ENCODE measurements around the gene ZNF598.

- TF ChIP-seq, protein P1, sequence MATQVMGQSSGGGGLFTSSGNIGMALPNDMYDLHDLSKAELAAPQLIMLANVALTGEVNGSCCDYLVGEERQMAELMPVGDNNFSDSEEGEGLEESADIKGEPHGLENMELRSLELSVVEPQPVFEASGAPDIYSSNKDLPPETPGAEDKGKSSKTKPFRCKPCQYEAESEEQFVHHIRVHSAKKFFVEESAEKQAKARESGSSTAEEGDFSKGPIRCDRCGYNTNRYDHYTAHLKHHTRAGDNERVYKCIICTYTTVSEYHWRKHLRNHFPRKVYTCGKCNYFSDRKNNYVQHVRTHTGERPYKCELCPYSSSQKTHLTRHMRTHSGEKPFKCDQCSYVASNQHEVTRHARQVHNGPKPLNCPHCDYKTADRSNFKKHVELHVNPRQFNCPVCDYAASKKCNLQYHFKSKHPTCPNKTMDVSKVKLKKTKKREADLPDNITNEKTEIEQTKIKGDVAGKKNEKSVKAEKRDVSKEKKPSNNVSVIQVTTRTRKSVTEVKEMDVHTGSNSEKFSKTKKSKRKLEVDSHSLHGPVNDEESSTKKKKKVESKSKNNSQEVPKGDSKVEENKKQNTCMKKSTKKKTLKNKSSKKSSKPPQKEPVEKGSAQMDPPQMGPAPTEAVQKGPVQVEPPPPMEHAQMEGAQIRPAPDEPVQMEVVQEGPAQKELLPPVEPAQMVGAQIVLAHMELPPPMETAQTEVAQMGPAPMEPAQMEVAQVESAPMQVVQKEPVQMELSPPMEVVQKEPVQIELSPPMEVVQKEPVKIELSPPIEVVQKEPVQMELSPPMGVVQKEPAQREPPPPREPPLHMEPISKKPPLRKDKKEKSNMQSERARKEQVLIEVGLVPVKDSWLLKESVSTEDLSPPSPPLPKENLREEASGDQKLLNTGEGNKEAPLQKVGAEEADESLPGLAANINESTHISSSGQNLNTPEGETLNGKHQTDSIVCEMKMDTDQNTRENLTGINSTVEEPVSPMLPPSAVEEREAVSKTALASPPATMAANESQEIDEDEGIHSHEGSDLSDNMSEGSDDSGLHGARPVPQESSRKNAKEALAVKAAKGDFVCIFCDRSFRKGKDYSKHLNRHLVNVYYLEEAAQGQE (IDR thresholded peaks at IDR 0.05; ENCODE audit: unreplicated experiment): no peak
- no peak for TF ChIP-seq EZH2 (IDR thresholded peaks at IDR 0.05; ENCODE audit: low read depth, unreplicated experiment)
- no peak for TF ChIP-seq CREB1 (CRISPR knock-in tag; IDR thresholded peaks at IDR 0.05; ENCODE audit: low read depth)
- no peak for TF ChIP-seq CTCF (conservative IDR thresholded peaks at IDR 0.05; ENCODE audit: low read depth in 2 of 2)
- no peak for TF ChIP-seq POLR2AphosphoS5 (IDR thresholded peaks at IDR 0.05; ENCODE audit: low read depth)
- TF ChIP-seq EZH2phosphoT487 (IDR thresholded peaks at IDR 0.05; ENCODE audit: unreplicated experiment): no peak
- no peak for TF ChIP-seq JUNB (IDR thresholded peaks at IDR 0.05; ENCODE audit: unreplicated experiment)
- no peak for TF ChIP-seq NANOG (IDR thresholded peaks at IDR 0.05; ENCODE audit: borderline replicate concordance)
- TF ChIP-seq ZNF331 (CRISPR knock-in tag; IDR thresholded peaks at IDR 0.05; ENCODE audit: low read depth): no peak
- TF ChIP-seq, protein P2, sequence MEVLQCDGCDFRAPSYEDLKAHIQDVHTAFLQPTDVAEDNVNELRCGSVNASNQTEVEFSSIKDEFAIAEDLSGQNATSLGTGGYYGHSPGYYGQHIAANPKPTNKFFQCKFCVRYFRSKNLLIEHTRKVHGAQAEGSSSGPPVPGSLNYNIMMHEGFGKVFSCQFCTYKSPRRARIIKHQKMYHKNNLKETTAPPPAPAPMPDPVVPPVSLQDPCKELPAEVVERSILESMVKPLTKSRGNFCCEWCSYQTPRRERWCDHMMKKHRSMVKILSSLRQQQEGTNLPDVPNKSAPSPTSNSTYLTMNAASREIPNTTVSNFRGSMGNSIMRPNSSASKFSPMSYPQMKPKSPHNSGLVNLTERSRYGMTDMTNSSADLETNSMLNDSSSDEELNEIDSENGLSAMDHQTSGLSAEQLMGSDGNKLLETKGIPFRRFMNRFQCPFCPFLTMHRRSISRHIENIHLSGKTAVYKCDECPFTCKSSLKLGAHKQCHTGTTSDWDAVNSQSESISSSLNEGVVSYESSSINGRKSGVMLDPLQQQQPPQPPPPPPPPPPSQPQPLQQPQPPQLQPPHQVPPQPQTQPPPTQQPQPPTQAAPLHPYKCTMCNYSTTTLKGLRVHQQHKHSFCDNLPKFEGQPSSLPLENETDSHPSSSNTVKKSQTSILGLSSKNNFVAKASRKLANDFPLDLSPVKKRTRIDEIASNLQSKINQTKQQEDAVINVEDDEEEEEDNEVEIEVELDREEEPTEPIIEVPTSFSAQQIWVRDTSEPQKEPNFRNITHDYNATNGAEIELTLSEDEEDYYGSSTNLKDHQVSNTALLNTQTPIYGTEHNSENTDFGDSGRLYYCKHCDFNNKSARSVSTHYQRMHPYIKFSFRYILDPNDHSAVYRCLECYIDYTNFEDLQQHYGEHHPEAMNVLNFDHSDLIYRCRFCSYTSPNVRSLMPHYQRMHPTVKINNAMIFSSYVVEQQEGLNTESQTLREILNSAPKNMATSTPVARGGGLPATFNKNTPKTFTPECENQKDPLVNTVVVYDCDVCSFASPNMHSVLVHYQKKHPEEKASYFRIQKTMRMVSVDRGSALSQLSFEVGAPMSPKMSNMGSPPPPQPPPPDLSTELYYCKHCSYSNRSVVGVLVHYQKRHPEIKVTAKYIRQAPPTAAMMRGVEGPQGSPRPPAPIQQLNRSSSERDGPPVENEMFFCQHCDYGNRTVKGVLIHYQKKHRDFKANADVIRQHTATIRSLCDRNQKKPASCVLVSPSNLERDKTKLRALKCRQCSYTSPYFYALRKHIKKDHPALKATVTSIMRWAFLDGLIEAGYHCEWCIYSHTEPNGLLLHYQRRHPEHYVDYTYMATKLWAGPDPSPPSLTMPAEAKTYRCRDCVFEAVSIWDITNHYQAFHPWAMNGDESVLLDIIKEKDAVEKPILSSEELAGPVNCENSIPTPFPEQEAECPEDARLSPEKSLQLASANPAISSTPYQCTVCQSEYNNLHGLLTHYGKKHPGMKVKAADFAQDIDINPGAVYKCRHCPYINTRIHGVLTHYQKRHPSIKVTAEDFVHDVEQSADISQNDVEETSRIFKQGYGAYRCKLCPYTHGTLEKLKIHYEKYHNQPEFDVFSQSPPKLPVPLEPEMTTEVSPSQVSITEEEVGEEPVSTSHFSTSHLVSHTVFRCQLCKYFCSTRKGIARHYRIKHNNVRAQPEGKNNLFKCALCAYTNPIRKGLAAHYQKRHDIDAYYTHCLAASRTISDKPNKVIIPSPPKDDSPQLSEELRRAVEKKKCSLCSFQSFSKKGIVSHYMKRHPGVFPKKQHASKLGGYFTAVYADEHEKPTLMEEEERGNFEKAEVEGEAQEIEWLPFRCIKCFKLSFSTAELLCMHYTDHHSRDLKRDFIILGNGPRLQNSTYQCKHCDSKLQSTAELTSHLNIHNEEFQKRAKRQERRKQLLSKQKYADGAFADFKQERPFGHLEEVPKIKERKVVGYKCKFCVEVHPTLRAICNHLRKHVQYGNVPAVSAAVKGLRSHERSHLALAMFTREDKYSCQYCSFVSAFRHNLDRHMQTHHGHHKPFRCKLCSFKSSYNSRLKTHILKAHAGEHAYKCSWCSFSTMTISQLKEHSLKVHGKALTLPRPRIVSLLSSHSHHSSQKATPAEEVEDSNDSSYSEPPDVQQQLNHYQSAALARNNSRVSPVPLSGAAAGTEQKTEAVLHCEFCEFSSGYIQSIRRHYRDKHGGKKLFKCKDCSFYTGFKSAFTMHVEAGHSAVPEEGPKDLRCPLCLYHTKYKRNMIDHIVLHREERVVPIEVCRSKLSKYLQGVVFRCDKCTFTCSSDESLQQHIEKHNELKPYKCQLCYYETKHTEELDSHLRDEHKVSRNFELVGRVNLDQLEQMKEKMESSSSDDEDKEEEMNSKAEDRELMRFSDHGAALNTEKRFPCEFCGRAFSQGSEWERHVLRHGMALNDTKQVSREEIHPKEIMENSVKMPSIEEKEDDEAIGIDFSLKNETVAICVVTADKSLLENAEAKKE (CRISPR knock-in tag; IDR thresholded peaks at IDR 0.05): no peak
- no peak for TF ChIP-seq ETS1 (IDR thresholded peaks at IDR 0.05)
- no peak for TF ChIP-seq STAT1 (IDR thresholded peaks at IDR 0.05; ENCODE audit: unreplicated experiment)
- TF ChIP-seq ZNF114 (CRISPR knock-in tag; IDR thresholded peaks at IDR 0.05): no peak
These were observed 23.7 kb upstream of the ZNF598 start for GRCh38 chr16:2033057-2033908.

All from GM23338 (cell line).